Adrenal gland (tissue), 12 donors: ENCODE results near the gene ADD1. TPM values are rescaled to one million over a fixed set of nuclear protein-coding genes. Genes with fewer than 3 reads are reported as not detected.
A peak's percentile ranks its signal among the peaks of the same experiment; 100 is the strongest.

Experiments used
- DNase-seq, 7 donors: peaks; one replicate each; pipeline ENCODE4 v3.0.0-alpha.2; 2019 to 2020
- H3K27ac ChIP-seq, 5 donors: fragments of 200-600 bp; sonication (generic) in 4 of 5; 1 replicate in 3 of 5; 2 replicates in 2 of 5; pipeline versions ENCODE4 v1.5.1 to v1.8.0; 2016 to 2020; ENCODE audit warnings: mild to moderate bottlenecking in 1 of 5
- H3K27me3 ChIP-seq: fragments of 200-600 bp; 2 replicates; pipeline ENCODE4 v1.8.0; 2021
- H3K36me3 ChIP-seq, 2 donors: fragments of 200-600 bp; replicated peaks in 1 of 2; 1 replicate in 1 of 2; 2 replicates in 1 of 2; pipeline versions ENCODE4 v1.5.1 to v1.8.0; 2018 to 2022
- H3K4me1 ChIP-seq, 2 donors: fragments of 200-600 bp; replicated peaks in 1 of 2; 1 replicate in 1 of 2; 2 replicates in 1 of 2; pipeline versions ENCODE4 v1.5.1 to v1.8.0; 2018 to 2021
- H3K4me3 ChIP-seq, 4 donors: fragments of 200-600 bp; sonication (generic) in 3 of 4; one replicate each; pipeline ENCODE4 v1.5.1; 2016 to 2018
- H3K9me3 ChIP-seq, 3 donors: fragments of 200-600 bp; sonication (generic) in 1 of 3; replicated peaks in 1 of 3; 1 replicate in 2 of 3; 2 replicates in 1 of 3; pipeline versions ENCODE4 v1.5.1 to v1.8.0; 2016 to 2021
- POLR2A ChIP-seq, 2 donors: fragments of 450-650 bp; IDR thresholded peaks; one replicate each; pipeline ENCODE4 v1.6.1; 2017; ENCODE audit warnings: antibody characterized with exemption in 2 of 2, mild to moderate bottlenecking in 2 of 2, moderate library complexity in 1 of 2
- WGBS, 4 donors: extraction: QIAGEN DNeasy Blood & Tissue Kit in 2 of 4; methylation state at CpG; one replicate each; pipeline versions ENCODE4 v1.1.5 to v1.1.7; 2013 to 2017; 5-methylcytosine and 5-hydroxymethylcytosine counted together
- intact Hi-C, 2 donors: fragments of 100-400 bp; cut with DNase I; formaldehyde crosslinking; loops; one replicate each; pipeline versions ENCODE4 v1.14.1 to v1.15.0; 2022 to 2023
- polyA plus RNA-seq, 3 donors: library from polyadenylated mRNA; stranded (reverse); fragments of 200-250 nt in 2 of 3; fragments of 350-450 nt in 1 of 3; fragmentation: Illumina TruSeq in 1 of 3; extraction: RNeasy Lipid Tissue Mini Kit (QIAGEN cat#74804) in 1 of 3; gene quantifications; one replicate each; pipeline ENCODE4 v1.2.3, GENCODE V29; 2013 to 2014
- total RNA-seq, 9 donors: library from RNA; depleted of rRNA in 4 of 9; stranded (reverse); fragments of >200 nt in 4 of 9; fragments of 120-200 nt in 1 of 9; fragmentation: NEBNext Ultra II Directional in 1 of 9; extraction: Animal tissue kit (Norgen Biotek cat#: 25700) in 1 of 9; gene quantifications; one replicate each; pipeline versions ENCODE4 v1.1.0 to v1.2.4, GENCODE V29; 2013 to 2023
- TF ChIP-seq, protein P1 (sequence below), 6 experiments: fragments of 450-650 bp in 4 of 6; fragments of 200-600 bp in 2 of 6; sonication (generic) in 1 of 6; IDR thresholded peaks; 1 replicate in 5 of 6; 2 replicates in 1 of 6; pipeline versions ENCODE4 v1.5.1 to v1.8.0; 2016 to 2021; ENCODE audit warnings: antibody characterized with exemption in 6 of 6, mild to moderate bottlenecking in 2 of 6, moderate library complexity in 1 of 6
- donor health status: healthy with polysubstance abuse.
- donor health status: Bipolar disorder and iron deficiency.
- donor health status: DM: yes; HTN: yes; CAD: no.
- donor health status: DM: no; HTN: no; CAD: no.
- donor health status: DM: no; HTN: no; CAD: no.
- donor health status: DM: yes; HTN: yes; CAD: no.

ADD1 gene
- total and polyA plus RNA-seq, 12 donors, result 134 to 468 (median 241) TPM

DNA sequence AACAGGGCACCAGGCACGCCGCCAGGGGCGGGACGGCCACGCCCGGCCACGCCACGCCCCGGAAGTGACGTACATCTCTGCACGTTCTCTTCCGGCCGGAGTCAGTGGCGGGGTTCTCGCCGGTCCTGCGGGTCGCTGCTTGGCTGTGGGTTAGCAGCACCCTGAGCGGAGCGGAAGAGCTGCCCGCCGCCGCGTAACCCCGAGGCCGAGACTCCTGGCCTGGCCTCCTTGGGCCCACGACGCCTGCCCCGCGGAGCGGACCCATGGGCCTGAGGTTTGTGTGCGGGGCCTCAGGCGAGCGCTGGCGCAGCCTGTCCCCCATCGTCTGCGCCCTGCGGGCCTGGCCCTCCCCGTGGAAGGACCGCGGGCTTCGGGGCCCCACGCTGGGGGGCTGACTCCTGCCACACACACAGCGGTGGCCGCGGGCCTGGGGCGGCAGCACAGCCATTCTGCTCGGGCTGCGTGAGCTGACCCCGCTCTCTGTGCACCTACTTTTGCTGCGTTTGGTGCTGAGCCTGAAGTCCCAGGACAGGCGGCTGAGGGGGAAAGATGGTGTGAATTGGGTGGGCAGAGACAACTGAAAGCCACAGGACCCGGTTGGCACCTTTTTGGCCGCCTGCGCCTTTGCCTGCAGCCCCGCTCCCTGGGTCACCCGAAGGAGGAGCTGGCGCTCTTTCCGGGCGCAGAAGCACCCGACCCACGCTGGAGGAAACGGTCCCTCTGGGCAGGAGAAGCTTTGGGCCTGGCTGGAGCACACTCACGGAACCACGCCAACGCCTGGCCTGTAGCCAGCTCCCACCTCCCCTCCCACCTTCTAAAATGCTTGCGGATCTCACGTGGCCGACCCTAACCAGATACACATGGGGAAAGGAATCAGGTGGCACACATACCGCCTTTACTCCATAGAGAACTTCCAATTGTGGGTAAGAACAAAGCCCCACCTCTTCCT is 91.4 kb downstream of the ADD1 start:
- H3K4me3 ChIP-seq, result peak overlapping the region; percentile 3 to 98 (median 82)
- H3K4me1 ChIP-seq, result peaks cover 16 to 38% of the 10 kb centered on the region in 2 donors
- DNase-seq, result peak; percentile 91 to 97 (median 97)
- 0 to 4% (median 1%) methylated on average over 5 to 70 of the region's 70 CpGs for WGBS, 4 donors
- no peaks in the 10 kb centered on the region for H3K27me3 ChIP-seq
- H3K36me3 ChIP-seq, result peaks cover 0 to 40% of the 10 kb centered on the region in 2 donors
- TF ChIP-seq POLR2A (IDR thresholded peaks at IDR 0.05), result peak; percentile 80 to 91
- TF ChIP-seq, protein P1, sequence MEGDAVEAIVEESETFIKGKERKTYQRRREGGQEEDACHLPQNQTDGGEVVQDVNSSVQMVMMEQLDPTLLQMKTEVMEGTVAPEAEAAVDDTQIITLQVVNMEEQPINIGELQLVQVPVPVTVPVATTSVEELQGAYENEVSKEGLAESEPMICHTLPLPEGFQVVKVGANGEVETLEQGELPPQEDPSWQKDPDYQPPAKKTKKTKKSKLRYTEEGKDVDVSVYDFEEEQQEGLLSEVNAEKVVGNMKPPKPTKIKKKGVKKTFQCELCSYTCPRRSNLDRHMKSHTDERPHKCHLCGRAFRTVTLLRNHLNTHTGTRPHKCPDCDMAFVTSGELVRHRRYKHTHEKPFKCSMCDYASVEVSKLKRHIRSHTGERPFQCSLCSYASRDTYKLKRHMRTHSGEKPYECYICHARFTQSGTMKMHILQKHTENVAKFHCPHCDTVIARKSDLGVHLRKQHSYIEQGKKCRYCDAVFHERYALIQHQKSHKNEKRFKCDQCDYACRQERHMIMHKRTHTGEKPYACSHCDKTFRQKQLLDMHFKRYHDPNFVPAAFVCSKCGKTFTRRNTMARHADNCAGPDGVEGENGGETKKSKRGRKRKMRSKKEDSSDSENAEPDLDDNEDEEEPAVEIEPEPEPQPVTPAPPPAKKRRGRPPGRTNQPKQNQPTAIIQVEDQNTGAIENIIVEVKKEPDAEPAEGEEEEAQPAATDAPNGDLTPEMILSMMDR (IDR thresholded peaks at IDR 0.05), result peak in 2 of 6 experiments; percentile 46 to 48
- intact Hi-C loops, result loop anchor here (10.0 kb wide), 2 partner anchors 90 to 170 kb away; partner anchors contain the start of gene ADD1 (in 2 of the 2)
- no peaks in the 10 kb centered on the region for H3K9me3 ChIP-seq
- peak overlapping the region; percentile 57 to 95 (median 84) for H3K27ac ChIP-seq

DNA sequence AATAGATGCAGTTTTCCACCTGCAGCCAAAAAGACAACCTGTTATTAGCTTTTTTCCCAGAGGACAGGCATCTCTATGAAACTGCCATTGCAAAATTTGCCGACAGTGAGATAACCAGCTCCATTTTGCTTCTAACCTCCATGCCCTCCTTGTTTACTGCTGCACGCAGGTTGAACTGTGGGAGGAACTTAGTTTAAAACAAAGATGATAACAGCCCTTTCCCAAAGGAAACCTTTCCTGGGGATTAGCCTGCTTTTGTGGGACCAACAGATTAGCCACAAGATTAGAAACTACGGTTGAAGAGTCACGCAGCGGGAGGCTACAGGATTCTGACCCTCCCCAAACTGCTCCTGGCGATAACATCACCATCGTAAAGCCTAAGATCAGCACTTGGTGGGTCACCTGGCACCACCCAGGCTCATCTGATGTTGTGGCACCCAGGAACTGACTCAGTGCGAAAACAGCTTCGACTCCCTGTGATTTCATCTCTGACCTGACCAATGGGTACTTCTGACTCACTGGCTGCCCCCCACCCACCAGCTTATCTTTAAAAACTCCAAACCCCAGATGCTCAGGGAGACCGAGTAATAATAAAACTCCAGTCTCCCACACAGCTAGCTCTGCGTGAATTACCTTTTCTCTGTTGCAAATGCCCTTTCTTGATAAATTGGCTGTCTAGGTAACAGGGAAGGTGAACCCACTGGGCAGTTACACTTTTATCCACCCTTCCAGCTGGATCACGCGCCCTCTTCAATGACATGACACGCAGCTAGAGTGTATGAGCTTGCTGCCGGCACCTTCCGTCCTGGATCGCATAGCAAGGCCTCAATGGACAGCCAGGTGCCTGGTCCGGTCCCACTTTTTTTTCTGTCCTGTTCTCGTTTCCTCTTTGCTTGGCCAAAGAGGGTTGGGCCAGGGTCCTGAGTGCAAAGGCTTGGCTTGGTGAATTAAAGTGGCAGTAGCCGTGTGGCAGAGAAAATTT is 92.4 kb downstream of the ADD1 start:
- no peaks in the 10 kb centered on the region for H3K9me3 ChIP-seq
- peaks cover 0 to 40% of the 10 kb centered on the region in 2 donors for H3K36me3 ChIP-seq
- peak overlapping the region in 4 of 5 donors; percentile 26 to 95 (median 52) for H3K27ac ChIP-seq
- H3K27me3 ChIP-seq, result no peaks in the 10 kb centered on the region
- DNase-seq, result peak in 4 of 7 donors; percentile 7 to 56 (median 24)
- H3K4me3 ChIP-seq, result peak overlapping the region in 1 of 4 donors; percentile 98
- WGBS, 4 donors, result 81 to 87% (median 85%) methylated on average over 17 to 20 of the region's 20 CpGs
- TF ChIP-seq, protein P1 (IDR thresholded peaks at IDR 0.05), result no peak
- intact Hi-C loops, result loop anchor here (10.0 kb wide), 2 partner anchors 91 to 171 kb away; partner anchors contain the start of gene ADD1 (in 2 of the 2)
- H3K4me1 ChIP-seq, result peaks cover 16 to 38% of the 10 kb centered on the region in 2 donors

DNA sequence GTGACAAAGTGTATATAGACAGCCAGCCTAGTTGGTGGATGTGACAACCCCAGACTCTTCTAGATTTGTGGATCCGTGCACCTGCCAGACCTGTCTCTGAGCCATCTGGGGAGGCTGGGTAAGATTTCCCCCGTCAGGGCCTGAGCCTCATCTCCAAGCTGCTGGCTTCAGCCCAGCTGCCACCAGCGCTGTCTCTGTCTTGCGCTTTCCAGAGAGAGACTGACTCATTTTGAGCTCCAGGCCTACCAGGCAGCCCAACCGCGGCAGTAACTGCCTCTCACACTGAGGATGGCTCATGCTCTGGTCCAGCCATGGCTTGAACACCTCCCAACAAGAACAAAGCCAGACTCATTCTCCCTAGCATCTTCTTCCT is 93.1 kb downstream of the ADD1 start:
- TF ChIP-seq, protein P1 (IDR thresholded peaks at IDR 0.05), result no peak
- peak in 1 of 2 donors; percentile 38 for TF ChIP-seq POLR2A (IDR thresholded peaks at IDR 0.05)
- no peaks in the 10 kb centered on the region for H3K27me3 ChIP-seq
- H3K36me3 ChIP-seq, result peaks cover 0 to 41% of the 10 kb centered on the region in 2 donors
- H3K9me3 ChIP-seq, result no peaks in the 10 kb centered on the region
- peaks cover 16 to 38% of the 10 kb centered on the region in 2 donors for H3K4me1 ChIP-seq
- peak overlapping the region in 4 of 5 donors; percentile 26 to 71 (median 52) for H3K27ac ChIP-seq
- 31 to 87% (median 65%) methylated on average over 3 to 6 of the region's 6 CpGs for WGBS, 4 donors
- intact Hi-C loops, result loop anchor here (10.0 kb wide), 2 partner anchors 92 to 172 kb away; partner anchors contain the start of gene ADD1 (in 2 of the 2)
- no peak overlapping the region for H3K4me3 ChIP-seq
- DNase-seq, result peak; percentile 62 to 89 (median 86)
